Endothelial cell of umbilical vein (primary cell): Measurements from ENCODE around the gene RELN. TPM values are rescaled to one million over a fixed set of nuclear protein-coding genes. Genes with fewer than 3 reads are reported as not detected.

Experiments
- BruUV-seq: library from RNA; stranded (reverse); fragments of 400-500 nt; replicated peaks from 2 replicates; lab custom pipeline; 2021; lab: Mats Ljungman, UMichigan
- CTCF ChIA-PET: fragments of 300-600, 350-600 bp; sonication (Branson Sonifier 250); formaldehyde crosslinking; loops from one replicate; lab custom pipeline; 2021; ENCODE audit warnings: antibody characterized with exemption, inconsistent platforms; lab: Charles Lee
- POLR2A ChIA-PET: fragments of 300-600, 350-600 bp; sonication (Branson Sonifier 250); formaldehyde crosslinking; loops from one replicate; lab custom pipeline; 2021; ENCODE audit warnings: antibody characterized with exemption, inconsistent platforms; lab: Charles Lee
- DNase-seq: peaks from one replicate; pipeline ENCODE4 v3.0.0-alpha.2; 2011; ENCODE audit warnings: low read depth, low spot score
- FAIRE-seq: peaks from 2 replicates; lab custom pipeline; 2011; peaks lifted over from hg19 to GRCh38; lab: Jason Lieb, UNC
- H2AFZ ChIP-seq: 2 replicates; pipeline ENCODE4 v1.6.0; 2012; ENCODE audit warnings: low read depth, low read length, control low read depth, inconsistent platforms
- H3K27ac ChIP-seq: 2 replicates; pipeline ENCODE4 v1.5.1; 2011; ENCODE audit warnings: low read depth, mild to moderate bottlenecking, control low read depth, low read length, moderate library complexity; ENCODE audit not compliant: insufficient read depth
- H3K27me3 ChIP-seq, 2 experiments: 2 replicates each; pipeline versions ENCODE4 v1.6.0 to v1.6.1; 2011; ENCODE audit warnings: low read length in 2 of 2, mixed read lengths in 1 of 2; ENCODE audit not compliant: control insufficient read depth in 2 of 2, insufficient read depth in 2 of 2
- H3K36me3 ChIP-seq, 2 experiments: 2 replicates in 1 of 2; 3 replicates in 1 of 2; pipeline ENCODE4 v1.5.1; 2011; ENCODE audit warnings: low read length in 2 of 2, mild to moderate bottlenecking in 1 of 2, moderate library complexity in 1 of 2; ENCODE audit not compliant: control insufficient read depth in 2 of 2, insufficient read depth in 2 of 2; ENCODE audit errors: extremely low read depth in 1 of 2
- H3K4me1 ChIP-seq: 3 replicates; pipeline ENCODE4 v1.5.1; 2011; ENCODE audit warnings: mild to moderate bottlenecking, low read length; ENCODE audit not compliant: control insufficient read depth, insufficient read depth; ENCODE audit errors: extremely low read depth
- H3K4me2 ChIP-seq: 2 replicates; pipeline ENCODE4 v1.6.1; 2011; ENCODE audit warnings: low read length, control low read depth, mixed read lengths; ENCODE audit not compliant: insufficient read depth
- H3K4me3 ChIP-seq, 3 experiments: fragments of 200-600 bp in 1 of 3; sonication (generic), shearing (Covaris generic) in 1 of 3; replicated peaks in 1 of 3; 2 replicates each; pipeline ENCODE4 v1.5.1; 2011 to 2016; ENCODE audit warnings: control low read depth in 3 of 3, low read length in 3 of 3, mild to moderate bottlenecking in 2 of 3, inconsistent platforms in 1 of 3, low read depth in 1 of 3, moderate library complexity in 1 of 3; ENCODE audit not compliant: insufficient read depth in 1 of 3
- H3K79me2 ChIP-seq: 2 replicates; pipeline ENCODE4 v1.6.0; 2012; ENCODE audit warnings: low read length, inconsistent platforms; ENCODE audit not compliant: control insufficient read depth, insufficient read depth
- H3K9ac ChIP-seq: replicated peaks from 2 replicates; pipeline ENCODE3; 2011; ENCODE audit warnings: low read length, control low read depth; ENCODE audit not compliant: insufficient read depth; ENCODE audit errors: extremely low read depth
- H3K9me1 ChIP-seq: replicated peaks from 3 replicates; pipeline ENCODE4 v1.6.0; 2011; ENCODE audit warnings: mild to moderate bottlenecking, low read length; ENCODE audit not compliant: control insufficient read depth, insufficient read depth; ENCODE audit errors: extremely low read depth
- H3K9me3 ChIP-seq: replicated peaks from 2 replicates; pipeline ENCODE4 v1.5.1; 2012; ENCODE audit warnings: low read length, inconsistent platforms; ENCODE audit not compliant: control insufficient read depth, insufficient read depth
- H4K20me1 ChIP-seq: replicated peaks from 2 replicates; pipeline ENCODE3; 2011; ENCODE audit warnings: mild to moderate bottlenecking, low read length; ENCODE audit not compliant: control insufficient read depth, insufficient read depth; ENCODE audit errors: extremely low read depth
- FOS ChIP-seq: IDR thresholded peaks from 2 replicates; pipeline ENCODE4 v1.6.1; 2011; ENCODE audit warnings: mild to moderate bottlenecking, low read length, moderate library complexity, borderline replicate concordance; ENCODE audit not compliant: insufficient read depth
- MYC ChIP-seq: IDR thresholded peaks from one replicate; pipeline ENCODE4 v1.6.1; 2011; ENCODE audit warnings: mild to moderate bottlenecking, low read depth, low read length
- POLR2A ChIP-seq: IDR thresholded peaks from 2 replicates; pipeline ENCODE4 v1.6.1; 2012; ENCODE audit warnings: low read depth, mild to moderate bottlenecking, control low read depth, low read length
- dilution Hi-C: fragments of 300-500 bp; cut with MboI; formaldehyde crosslinking; loops from one replicate; pipeline ENCODE4 v1.15.0; 2019; ENCODE audit warnings: low sequenced_read_pairs; ENCODE audit not compliant: extremely low pct_ligation_motif_present
- intact Hi-C: fragments of 100-400 bp; cut with micrococcal nuclease; formaldehyde crosslinking; loops from one replicate; pipeline ENCODE4 v1.10.0; 2022
- polyA plus RNA-seq, 4 experiments: library from polyadenylated mRNA; depleted of rRNA in 3 of 4; stranded (reverse) in 3 of 4; unstranded in 1 of 4; fragments of >200 nt; gene quantifications; 2 replicates each; pipeline versions ENCODE4 v1.2.1 to v1.2.3, GENCODE V29; 2011 to 2012; ENCODE audit warnings: missing spikeins in 1 of 4
- total RNA-seq: library from RNA; stranded (reverse); gene quantifications from 2 replicates; pipeline ENCODE4 v1.2.3, GENCODE V29; 2021

Gene RELN
- total and polyA plus RNA-seq, 2 donors (not counting 3 experiments of a cell fraction or from before 2014, with no cell fraction given): 0.15 to 0.22 TPM

- Histone ChIP-seq H3K36me3 (no peaks in the 10 kb centered on the region), H2AFZ (no peak overlapping the region), H3K4me3 (no peak overlapping the region), H3K9ac (no peak overlapping the region), H3K27ac (no peak overlapping the region), H3K4me1 (peaks cover 17% of the 10 kb centered on the region), H3K9me3 (peaks cover 2% of the 10 kb centered on the region), H3K9me1 (no peaks in the 10 kb centered on the region), H4K20me1 (no peaks in the 10 kb centered on the region), H3K4me2 (no peak overlapping the region), H3K79me2 (no peaks in the 10 kb centered on the region), H3K27me3 (no peaks in the 10 kb centered on the region)
- peak; percentile 38 for DNase-seq
- TF ChIP-seq FOS (peak; percentile 72), MYC (no peak)
- no peak for FAIRE-seq
- POLR2A ChIA-PET: no interaction called here
- CTCF ChIA-PET: no interaction called here
- intact Hi-C loops (loop anchor here (1.0 kb wide), 1 partner anchor 18 kb away; no protein-coding TSS in a partner anchor), dilution Hi-C loops (no loop called here)
- no TSS peak for BruUV-seq
Observed at GRCh38 chr7:103640031-103640779, 349.3 kb downstream of the RELN start.

- no peaks in the 10 kb centered on the region for H3K9me3 ChIP-seq
- ChIA-PET CTCF (no interaction called here), POLR2A (no interaction called here)
- peak; percentile 23 for DNase-seq
- H3K4me3 ChIP-seq: no peak overlapping the region
- intact Hi-C loops (loop anchor here (2.0 kb wide), 1 partner anchor 81 kb away; no protein-coding TSS in a partner anchor), dilution Hi-C loops (no loop called here)
- no peaks in the 10 kb centered on the region for H3K36me3 ChIP-seq
- H4K20me1 ChIP-seq: no peaks in the 10 kb centered on the region
- peak; percentile 38 for FAIRE-seq
- peak overlapping the region; percentile 38 for H3K4me2 ChIP-seq
- no TSS peak for BruUV-seq
- peaks cover 24% of the 10 kb centered on the region for H3K4me1 ChIP-seq
- TF ChIP-seq POLR2A: no peak
- TF ChIP-seq FOS: peak; percentile 60
- H3K9ac ChIP-seq: no peak overlapping the region
- H3K9me1 ChIP-seq: no peaks in the 10 kb centered on the region
- no peaks in the 10 kb centered on the region for H3K27me3 ChIP-seq
- no peaks in the 10 kb centered on the region for H3K79me2 ChIP-seq
- peak overlapping the region; percentile 50 for H3K27ac ChIP-seq
- no peak overlapping the region for H2AFZ ChIP-seq
Observed at GRCh38 chr7:103637726-103638125, 351.7 kb downstream of the RELN start.
